HG02642 (cell line): ENCODE data around the gene BDH1.
"Not testable (repeated sequence)": the region's sequence is repeated elsewhere in the genome, so short reads cannot be mapped to it uniquely, and the experiment has no call there.

Source experiments
- ATAC-seq: cut with Tn5 transposase; IDR thresholded peaks from one replicate; pipeline ENCODE4 v1.9.1; 2021; ENCODE audit warnings: mild to moderate bottlenecking; ENCODE audit not compliant: unreplicated experiment, poor library complexity

The BDH1 gene

DNA sequence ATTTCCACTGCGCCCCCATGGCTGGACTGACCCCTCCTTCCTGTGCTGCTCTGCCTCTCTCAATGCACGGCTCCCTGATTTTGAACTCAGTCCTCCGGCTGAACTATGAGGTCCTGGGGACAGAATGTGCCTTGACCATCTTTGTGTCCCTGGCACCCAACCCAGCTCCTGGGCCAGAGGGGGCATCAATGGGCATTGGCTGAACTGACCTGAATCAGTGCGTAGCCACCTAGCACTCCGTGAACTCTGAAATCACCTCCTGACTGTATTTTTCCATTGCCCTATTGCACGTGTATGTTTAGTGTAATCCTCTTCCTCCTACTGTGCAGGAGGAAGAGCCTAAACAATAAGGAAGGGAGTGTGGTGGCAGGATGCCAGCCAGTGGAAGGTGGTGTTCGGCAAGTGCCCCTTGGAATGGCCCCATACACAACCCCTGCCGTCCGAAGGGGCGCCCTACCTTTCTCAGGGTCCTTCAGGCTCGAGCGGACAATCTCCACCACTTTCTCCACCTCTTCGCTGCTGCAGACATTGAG is 33.5 kb downstream of the BDH1 start:
- no peak for ATAC-seq

DNA sequence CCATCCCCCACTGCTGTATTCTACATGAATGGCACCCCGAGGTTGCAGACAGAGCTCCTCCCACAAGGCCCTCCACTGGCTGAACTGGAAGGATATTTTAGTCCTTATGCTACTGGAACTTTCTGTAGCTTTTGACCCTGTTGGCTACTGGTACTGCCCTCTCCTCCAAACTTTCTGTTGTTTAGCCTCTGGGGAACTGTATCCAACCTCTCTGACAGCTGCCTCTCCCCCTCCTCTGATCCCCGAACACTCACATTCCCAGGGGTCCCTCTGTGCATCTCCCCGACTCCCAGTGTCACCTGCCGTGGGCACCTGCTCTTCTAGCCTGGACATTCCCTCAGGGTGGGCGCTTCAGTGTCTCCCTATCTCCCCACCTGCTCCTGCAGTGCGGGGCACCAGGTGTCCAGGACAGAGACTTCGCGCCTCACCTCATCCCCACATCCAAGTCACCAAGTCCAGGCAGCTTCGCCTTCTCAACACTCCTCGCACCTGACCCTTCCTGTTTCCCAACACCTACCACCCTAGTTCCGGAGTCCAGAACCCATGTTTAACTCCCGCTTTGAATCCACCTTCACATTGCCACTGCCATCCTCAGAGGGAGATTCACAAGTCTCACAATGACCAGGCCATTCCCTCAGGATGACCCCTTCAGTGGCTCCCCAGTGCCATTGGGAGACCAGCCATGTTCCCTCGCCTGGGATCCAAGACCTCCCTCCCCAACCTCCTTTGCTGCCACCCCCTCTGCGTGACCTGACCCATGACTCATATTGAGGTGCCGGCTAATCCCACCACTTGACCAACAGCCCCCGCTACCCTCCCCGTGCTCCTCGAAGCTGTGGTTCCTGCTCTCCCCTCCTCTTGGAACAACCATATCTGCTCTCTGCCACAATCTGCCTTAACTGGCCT is 34.2 kb downstream of the BDH1 start:
- ATAC-seq, result no peak

DNA sequence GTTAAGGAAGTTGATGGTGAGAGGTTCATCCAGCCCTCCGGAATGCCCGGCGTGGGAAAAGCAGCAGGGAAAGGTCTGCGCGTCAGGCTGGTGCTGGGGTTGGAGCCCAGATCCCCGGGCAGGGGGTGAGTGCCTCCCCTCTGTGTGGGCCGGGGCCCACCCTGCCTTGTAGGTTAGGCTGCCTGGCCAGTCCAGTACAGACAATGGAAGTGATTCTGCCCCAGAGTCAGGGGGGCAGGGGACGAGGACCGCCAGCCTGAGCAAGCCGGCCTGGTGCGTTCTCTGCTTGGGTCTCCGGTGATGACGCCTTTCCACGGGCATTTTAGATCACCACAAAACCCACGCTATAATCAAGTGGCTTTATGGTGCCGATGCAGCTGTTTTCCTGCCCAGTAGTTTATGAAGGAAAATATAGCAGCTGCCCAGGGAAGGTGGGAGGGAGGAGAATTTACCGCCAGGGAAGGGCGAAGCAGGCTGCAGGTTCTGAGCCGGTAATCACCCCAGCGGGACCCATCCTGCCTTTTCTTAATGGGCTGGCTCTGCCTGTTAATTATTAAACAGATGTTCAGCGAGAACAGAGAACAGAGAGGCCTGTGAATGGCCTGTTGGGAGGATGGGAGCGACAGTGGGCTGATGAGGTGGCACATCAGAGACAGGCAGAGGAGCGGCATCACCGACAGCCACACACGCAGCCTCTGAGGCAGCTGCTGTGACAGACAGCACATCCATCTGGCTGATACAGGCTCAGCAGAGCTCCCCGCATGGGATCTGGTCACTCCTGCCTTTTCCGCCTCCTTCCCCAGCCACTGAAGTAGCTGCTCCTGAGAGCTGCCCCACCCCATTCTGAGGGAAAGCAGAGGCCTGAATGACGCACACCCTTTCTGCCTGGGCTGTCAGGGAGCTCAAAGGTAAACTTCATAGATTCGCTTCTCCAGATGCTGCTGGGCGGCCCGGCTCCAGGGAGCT is 35.2 kb downstream of the BDH1 start:
- no peak for ATAC-seq

DNA sequence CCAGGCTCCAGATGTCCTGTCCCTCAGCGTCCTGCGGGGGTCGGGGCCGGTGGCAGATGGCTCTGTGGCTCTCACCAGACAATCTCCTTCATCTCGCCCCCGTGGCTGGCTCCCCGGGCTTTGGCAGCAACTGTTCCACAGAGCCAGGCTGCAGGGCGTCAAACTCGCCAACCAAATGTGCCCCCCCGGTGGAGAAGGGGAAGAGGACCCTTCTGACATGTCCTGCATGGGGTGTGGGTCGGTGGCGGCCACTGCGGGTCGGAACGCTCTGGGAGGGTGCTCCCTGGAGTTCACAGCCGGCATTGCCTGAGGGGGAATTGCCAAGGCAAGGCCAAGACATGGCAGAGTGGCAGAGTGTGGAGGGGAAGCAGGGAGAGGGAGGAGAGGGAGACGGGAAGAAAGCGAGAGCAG is 36.0 kb downstream of the BDH1 start:
- ATAC-seq, result no peak

DNA sequence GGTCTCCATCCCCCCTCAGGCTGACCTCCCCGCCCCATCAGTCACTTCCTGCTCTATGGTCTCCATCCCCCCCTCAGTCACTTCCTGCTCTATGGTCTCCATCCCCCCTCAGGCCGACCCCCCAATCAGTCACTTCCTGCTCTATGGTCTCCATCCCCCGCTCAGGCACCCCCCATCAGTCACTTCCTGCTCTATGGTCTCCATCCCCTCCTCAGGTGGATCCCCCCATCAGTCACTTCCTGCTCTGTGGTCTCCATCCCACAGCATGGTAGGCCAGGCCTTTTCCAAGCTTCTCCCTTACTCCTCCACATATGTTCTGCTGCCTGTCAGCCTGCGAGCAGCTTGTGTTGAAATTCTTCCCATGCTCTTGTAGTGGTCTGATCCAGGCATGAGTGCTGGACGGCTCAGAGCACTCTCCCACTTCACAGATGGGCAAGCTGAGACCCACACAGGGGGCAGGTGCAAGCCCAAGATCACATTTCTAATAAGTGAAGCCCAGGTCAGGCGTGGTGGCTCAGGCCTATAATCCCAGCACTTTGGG is 36.8 kb downstream of the BDH1 start:
- ATAC-seq, result no peak

DNA sequence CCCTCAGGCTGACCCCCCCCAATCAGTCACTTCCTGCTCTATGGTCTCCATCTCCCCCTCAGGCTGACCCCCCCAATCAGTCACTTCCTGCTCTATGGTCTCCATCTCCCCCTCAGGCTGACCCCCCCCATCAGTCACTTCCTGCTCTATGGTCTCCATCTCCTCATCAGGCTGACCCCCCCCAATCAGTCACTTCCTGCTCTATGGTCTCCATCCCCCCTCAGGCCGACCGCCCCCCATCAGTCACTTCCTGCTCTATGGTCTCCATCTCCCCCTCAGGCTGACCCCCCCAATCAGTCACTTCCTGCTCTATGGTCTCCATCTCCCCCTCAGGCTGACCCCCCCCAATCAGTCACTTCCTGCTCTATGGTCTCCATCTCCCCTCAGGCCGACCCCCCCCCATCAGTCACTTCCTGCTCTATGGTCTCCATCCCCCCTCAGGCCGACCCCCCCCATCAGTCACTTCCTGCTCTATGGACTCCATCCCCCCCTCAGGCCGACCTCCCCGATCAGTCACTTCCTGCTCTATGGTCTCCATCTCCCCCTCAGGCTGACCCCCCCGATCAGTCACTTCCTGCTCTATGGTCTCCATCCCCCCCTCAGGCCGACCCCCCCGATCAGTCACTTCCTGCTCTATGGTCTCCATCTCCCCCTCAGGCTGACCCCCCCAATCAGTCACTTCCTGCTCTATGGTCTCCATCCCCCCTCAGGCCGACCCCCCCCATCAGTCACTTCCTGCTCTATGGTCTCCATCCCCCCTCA is 37.7 kb downstream of the BDH1 start:
- ATAC-seq, result not testable (repeated sequence)

- not testable (repeated sequence) for ATAC-seq
Measured at GRCh38 chr3:197516890-197517606, 38.7 kb downstream of the BDH1 start.

DNA sequence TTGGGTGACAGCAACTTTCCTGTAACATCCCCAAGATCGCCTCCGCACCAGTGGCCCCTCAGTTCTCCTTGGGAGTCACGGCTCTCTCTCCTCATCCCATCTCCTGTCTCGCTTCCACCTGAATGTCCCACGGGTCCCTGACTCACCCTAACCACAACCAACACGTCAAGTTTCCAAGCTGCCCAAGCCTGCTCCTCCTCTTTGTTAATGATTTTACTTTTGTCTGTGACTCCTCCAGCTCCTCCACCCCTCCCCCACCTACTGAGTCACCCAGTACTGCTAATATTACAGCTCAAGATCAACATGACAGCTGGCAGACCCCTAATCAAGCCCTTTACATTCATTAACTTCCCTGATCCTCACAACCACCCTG is 39.3 kb downstream of the BDH1 start:
- no peak for ATAC-seq

GRCh38 chr3:197514786-197515355 is 40.9 kb downstream of the BDH1 start:
- no peak for ATAC-seq

DNA sequence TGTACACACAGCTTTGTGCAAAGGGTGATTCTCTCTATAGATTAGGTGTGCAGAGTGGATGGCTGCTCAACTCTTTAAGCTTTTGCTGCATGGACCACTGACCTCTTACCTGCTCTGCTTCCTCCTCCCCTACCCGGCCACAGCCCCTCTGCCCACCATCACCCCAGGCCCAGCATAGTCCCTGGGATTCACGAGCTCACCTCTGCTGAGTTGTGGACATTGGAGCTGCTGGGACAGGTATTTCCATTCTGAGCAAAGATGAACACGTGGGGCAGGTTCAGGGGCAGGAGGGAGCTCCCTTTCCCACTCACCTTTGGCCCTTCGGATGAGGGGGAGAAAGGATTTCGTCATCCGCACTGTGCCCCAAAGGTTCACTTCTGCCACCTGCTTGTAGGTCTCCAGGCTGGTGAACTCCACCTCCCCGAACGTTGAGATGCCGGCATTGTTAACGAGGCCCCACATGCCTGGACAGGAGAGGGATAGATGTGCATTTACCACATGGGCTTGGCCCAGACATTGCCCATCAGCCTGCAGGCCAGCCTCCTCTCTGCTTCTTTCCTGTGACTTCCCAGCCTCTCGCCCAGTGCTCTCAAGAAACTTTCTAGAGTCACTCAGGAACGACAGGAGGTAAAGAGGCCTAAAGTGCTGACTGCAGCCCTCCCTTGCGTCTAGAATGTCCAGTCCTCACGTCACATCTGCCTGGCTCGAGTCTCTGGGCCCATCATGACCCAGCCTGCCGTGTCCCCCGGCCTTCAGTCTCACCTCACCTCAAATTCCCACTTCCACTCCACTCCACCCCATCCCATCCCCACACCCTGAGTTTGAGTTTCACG is 41.6 kb downstream of the BDH1 start:
- ATAC-seq, result no peak

GRCh38 chr3:197512691-197513571 is 42.8 kb downstream of the BDH1 start:
- no peak for ATAC-seq

DNA sequence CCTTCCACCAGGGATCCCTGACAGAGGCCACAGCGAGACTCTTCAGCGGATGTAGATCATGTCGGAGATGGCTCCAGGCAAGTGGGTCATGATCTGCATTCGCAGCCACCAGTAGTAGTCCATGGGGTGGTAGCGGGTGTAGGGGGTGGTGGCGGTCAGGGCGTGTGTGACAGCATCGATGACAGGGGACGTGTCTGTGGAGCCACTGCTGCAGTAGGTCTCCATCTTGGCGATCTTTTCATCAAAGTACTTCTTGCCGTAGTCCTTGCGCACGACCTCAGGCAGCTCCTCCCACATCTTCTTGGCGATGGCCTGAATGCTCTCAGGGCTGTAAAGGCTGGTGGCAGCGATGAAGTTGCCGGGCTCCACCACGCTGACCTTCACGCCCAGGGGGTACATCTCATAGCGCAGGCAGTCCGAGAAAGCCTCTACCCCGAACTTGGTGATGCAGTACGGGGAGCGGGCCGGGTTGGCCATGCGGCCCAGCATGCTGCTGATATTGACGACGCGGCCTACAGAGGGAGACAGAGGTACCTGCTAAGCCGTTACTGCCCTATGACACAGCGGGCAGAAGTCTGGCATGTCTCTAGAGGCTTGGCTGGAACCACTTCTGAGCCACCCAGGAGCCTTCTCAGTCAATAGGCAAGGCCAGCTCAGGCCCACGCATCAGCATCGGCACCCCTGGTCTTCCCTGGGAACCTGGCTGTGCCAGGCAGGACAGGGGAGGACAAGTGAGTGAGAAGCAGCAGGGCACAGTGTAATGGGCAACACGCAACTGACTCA is 43.7 kb downstream of the BDH1 start:
- no peak for ATAC-seq

- ATAC-seq, result no peak
Measured at GRCh38 chr3:197511130-197511529, 44.6 kb downstream of the BDH1 start.

- no peak for ATAC-seq
Measured at GRCh38 chr3:197510642-197511018, 45.1 kb downstream of the BDH1 start.

- no peak for ATAC-seq
Measured at GRCh38 chr3:197508924-197509775, 46.6 kb downstream of the BDH1 start.

GRCh38 chr3:197508461-197508860 is 47.3 kb downstream of the BDH1 start:
- ATAC-seq, result no peak
